ENCODE results near the gene KRT6A. TPM values are rescaled to one million over a fixed set of nuclear protein-coding genes. Genes with fewer than 3 reads are reported as not detected.
"Not testable (repeated sequence)": the region's sequence is repeated elsewhere in the genome, so short reads cannot be mapped to it uniquely, and the experiment has no call there.

Gene KRT6A
- total RNA-seq, 2 experiments from 2014 or later, result not detected

DNA sequence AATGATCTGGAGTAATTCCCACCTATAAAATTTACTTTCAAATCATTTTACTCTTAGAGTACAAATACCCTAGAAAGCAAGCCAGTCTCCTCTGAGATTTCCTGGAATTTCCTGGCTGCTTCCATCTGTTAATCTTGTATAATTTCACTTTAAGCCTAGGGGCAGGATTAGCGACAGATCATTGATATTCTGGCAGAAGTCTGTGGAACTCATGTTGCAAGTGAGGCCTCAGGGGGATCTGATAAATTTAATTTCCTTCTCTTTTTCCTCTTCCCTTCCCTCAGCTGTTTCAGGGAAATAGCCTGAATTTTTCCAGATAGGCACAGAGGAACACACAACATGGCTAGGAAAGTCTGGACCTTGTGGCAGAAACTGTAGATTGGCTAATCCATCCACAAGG is 5.9 kb upstream of the KRT6A start:
- Mint-ChIP-seq H3K36me3 (no peaks in the 10 kb centered on the region), H3K4me3 (no peak overlapping the region), H3K9me3 (no peaks in the 10 kb centered on the region), H3K27me3 (peaks cover 3% of the 10 kb centered on the region), H3K27ac (no peak overlapping the region), H3K4me1 (no peaks in the 10 kb centered on the region)
- no peak for DNase-seq

DNA sequence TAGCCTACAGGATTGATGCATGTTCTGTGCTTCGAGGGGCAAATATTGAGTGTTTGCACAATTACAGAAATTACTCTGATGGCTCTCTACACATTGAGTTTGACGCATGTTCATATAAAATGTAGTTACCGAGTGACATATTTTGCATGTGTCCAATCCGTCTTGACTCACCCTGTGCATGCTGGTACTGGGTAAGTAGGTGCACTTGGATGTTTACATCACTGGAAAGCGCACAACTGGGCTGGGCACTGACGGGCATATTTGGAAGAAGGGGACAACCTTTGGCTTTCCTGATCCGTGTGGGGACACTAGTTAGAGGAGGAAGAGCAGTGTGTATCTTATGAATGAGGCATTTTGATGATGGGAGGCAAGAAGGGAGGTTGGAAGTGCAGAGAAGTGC is 4.9 kb upstream of the KRT6A start:
- H3K9me3 Mint-ChIP-seq, result no peaks in the 10 kb centered on the region
- DNase-seq, result no peak
- H3K27me3 Mint-ChIP-seq, result peaks cover 3% of the 10 kb centered on the region

GRCh38 chr12:52496590-52497071 is 3.6 kb upstream of the KRT6A start:
- no peak overlapping the region for H3K27ac Mint-ChIP-seq
- H3K4me1 Mint-ChIP-seq, result no peaks in the 10 kb centered on the region
- H3K9me3 Mint-ChIP-seq, result no peaks in the 10 kb centered on the region
- H3K27me3 Mint-ChIP-seq, result peaks cover 3% of the 10 kb centered on the region
- H3K36me3 Mint-ChIP-seq, result no peaks in the 10 kb centered on the region
- DNase-seq, result no peak
- no peak overlapping the region for H3K4me3 Mint-ChIP-seq

More for the DNA sequence above, 4.9 kb upstream of the KRT6A start:
- Mint-ChIP-seq H3K4me1 (no peaks in the 10 kb centered on the region), H3K36me3 (no peaks in the 10 kb centered on the region), H3K4me3 (no peak overlapping the region), H3K27ac (no peak overlapping the region)

DNA sequence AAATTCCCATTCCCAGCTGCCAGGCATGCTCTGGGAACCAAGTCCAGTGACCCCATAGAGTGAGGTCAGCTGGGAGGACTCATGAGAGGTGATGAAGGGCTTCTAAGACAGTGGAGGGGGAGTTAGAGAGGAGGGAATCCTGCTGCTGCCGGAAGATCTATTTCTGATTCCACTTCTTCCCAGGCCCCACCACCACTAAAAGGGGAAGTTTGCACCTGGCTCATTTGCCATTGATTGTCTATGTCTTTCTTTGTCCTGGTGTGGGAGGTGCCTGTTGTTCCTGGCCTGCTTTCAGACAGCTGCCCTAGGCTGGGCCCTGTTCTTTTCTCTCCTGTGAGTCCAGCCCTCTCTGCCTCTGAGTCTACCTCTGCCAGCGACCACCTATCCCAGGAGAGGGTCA is 3.0 kb upstream of the KRT6A start:
- H3K9me3 Mint-ChIP-seq, result no peaks in the 10 kb centered on the region

GRCh38 chr12:52495389-52495788 is 2.3 kb upstream of the KRT6A start:
- Mint-ChIP-seq H3K9me3 (no peaks in the 10 kb centered on the region), H3K27me3 (peaks cover 6% of the 10 kb centered on the region), H3K36me3 (no peaks in the 10 kb centered on the region), H3K4me3 (no peak overlapping the region), H3K4me1 (no peaks in the 10 kb centered on the region), H3K27ac (no peak overlapping the region)
- DNase-seq, result no peak

More for the DNA sequence above, 3.0 kb upstream of the KRT6A start:
- Mint-ChIP-seq H3K4me3 (no peak overlapping the region), H3K4me1 (no peaks in the 10 kb centered on the region), H3K36me3 (no peaks in the 10 kb centered on the region), H3K27me3 (peaks cover 6% of the 10 kb centered on the region), H3K27ac (no peak overlapping the region)
- DNase-seq, result no peak

DNA sequence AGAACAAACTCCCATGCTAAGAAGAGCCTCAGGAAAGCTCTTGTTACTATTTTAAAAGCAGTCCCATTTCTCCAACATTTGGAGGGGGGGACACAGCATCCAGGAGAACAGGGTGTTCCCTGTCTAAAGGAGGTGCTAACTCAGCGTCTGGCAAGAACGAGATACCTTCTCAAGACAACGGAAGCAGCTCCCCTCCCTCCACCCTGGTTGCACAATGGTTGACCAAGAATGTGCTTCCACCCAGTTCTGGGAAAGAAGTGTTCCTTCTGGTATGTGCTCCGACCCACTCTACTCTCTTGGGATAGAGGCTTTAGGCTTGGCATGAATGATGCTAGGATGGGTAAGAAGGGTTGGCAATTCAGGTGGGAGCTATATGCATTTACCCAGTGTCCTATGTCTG is 1.5 kb upstream of the KRT6A start:
- no peak for DNase-seq
- Mint-ChIP-seq H3K9me3 (no peaks in the 10 kb centered on the region), H3K36me3 (no peaks in the 10 kb centered on the region), H3K4me1 (no peaks in the 10 kb centered on the region), H3K27ac (no peak overlapping the region), H3K4me3 (no peak overlapping the region), H3K27me3 (peaks cover 3% of the 10 kb centered on the region)

DNA sequence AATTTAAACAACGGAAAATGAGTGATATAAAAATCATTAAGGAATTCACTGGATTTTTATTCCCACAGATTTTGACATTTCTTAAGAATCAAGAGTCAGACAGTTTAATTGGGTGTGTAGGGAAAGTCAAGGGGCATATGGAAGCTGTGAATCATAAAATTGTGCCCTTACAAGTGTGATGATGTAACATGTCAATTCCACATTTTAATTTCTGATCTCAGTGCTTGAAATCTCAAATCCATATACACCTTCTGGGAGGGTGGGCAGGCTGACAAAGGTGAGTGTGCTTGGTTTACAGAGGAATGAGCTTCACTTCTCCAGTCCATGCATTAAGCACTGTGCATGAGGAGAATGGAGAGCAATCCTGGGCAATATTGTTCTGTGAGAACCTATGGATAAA is 1.0 kb upstream of the KRT6A start:
- Mint-ChIP-seq H3K9me3 (no peaks in the 10 kb centered on the region), H3K27ac (no peak overlapping the region), H3K27me3 (peaks cover 3% of the 10 kb centered on the region), H3K4me1 (no peaks in the 10 kb centered on the region), H3K36me3 (no peaks in the 10 kb centered on the region), H3K4me3 (no peak overlapping the region)
- DNase-seq, result no peak

- H3K4me3 Mint-ChIP-seq, H3K4me1 Mint-ChIP-seq, H3K27me3 Mint-ChIP-seq: not testable (repeated sequence)
Measured at GRCh38 chr12:52492405-52492804, 652 bp downstream of the KRT6A start.

GRCh38 chr12:52491495-52491894 is 1.6 kb downstream of the KRT6A start:
- H3K27me3 Mint-ChIP-seq, H3K27ac Mint-ChIP-seq, DNase-seq, H3K4me3 Mint-ChIP-seq, H3K36me3 Mint-ChIP-seq, H3K9me3 Mint-ChIP-seq, H3K4me1 Mint-ChIP-seq: not testable (repeated sequence)

More at GRCh38 chr12:52492405-52492804, 652 bp downstream of the KRT6A start:
- H3K36me3 Mint-ChIP-seq, DNase-seq, H3K9me3 Mint-ChIP-seq, H3K27ac Mint-ChIP-seq: not testable (repeated sequence)

DNA sequence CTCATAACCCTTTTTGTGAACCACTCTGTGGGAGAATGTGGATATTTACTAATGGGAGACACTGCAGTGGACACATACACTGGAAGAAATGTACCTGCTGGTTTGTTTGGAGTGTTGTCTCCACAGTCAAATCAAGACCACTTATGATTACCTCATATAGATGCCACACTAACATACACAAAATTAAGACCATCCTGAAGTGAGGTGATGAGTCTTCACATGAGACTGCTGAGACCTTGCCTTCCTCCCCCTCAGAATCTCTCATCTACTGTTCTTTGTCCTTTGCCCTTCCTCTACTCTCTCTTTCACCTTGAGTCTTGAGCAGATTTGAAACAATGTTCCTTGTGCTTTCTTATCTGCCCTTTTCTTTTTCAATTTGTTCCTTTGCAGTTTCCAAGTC is 4.3 kb downstream of the KRT6A start:
- H3K27ac Mint-ChIP-seq, result no peak overlapping the region
- no peak for DNase-seq
- peaks cover 3% of the 10 kb centered on the region for H3K36me3 Mint-ChIP-seq
- peaks cover 27% of the 10 kb centered on the region for H3K27me3 Mint-ChIP-seq
- no peaks in the 10 kb centered on the region for H3K4me1 Mint-ChIP-seq
- H3K9me3 Mint-ChIP-seq, result peaks cover 12% of the 10 kb centered on the region
- H3K4me3 Mint-ChIP-seq, result no peak overlapping the region

DNA sequence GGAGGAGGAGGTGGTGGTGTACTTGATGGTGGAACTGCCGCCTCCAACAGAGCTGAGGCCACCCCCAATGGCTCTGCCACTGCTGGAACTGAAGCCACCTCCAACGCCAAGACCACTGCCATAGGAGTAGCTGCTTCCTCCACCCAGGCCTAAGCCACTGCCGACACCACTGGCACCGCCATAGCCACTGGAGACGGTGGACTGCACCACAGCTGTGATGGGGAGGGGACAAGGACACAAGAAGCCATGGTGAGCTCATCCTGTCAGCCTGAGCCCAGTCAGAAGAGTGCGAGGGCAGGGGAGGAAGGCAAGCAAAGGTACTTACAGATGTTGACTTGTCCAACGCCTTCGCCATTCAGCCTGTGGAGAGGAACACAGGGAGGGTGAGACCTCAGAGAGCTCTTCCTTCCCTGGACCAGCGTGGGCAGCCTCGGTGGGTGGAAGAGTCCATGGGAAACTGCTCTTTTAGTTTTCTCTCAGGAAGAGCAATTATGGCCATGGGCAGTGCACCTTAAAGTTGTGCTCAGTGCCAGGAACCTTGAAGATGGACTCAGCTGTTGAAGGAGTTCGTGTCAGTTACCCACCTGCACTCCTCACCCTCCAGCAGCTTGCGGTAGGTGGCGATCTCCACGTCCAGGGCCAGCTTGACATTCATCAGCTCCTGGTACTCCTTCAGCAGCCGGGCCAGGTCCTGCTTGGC is 5.2 kb downstream of the KRT6A start:
- not testable (repeated sequence) for DNase-seq, H3K4me1 Mint-ChIP-seq, H3K27ac Mint-ChIP-seq, H3K36me3 Mint-ChIP-seq, H3K4me3 Mint-ChIP-seq
- Mint-ChIP-seq H3K27me3 (peaks cover 35% of the 10 kb centered on the region), H3K9me3 (peaks cover 12% of the 10 kb centered on the region)

DNA sequence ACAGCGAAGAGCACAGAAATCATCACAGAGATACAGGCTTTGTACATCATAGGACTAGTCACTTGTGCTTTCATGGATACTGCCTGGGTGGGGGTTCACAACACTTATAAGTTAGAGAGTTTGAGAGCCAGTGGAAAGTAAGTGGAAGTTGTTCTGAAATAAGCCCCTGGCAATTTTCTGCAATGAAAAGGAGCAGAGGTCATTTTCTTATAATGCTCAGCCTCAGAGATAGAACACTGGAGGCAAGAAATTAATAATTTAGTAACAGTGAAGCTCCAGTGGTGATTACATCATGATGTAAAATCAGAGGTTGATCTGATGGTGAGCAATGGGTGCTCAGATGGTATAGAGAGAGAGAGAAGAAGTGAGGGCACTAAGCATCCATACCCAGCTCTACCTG is 5.8 kb downstream of the KRT6A start:
- H3K36me3 Mint-ChIP-seq, result peaks cover 3% of the 10 kb centered on the region
- H3K4me3 Mint-ChIP-seq, result no peak overlapping the region
- H3K4me1 Mint-ChIP-seq, result no peaks in the 10 kb centered on the region
- no peak for DNase-seq
- H3K9me3 Mint-ChIP-seq, result peaks cover 12% of the 10 kb centered on the region
- peaks cover 39% of the 10 kb centered on the region for H3K27me3 Mint-ChIP-seq
- no peak overlapping the region for H3K27ac Mint-ChIP-seq

GRCh38 chr12:52486166-52487105 is 6.6 kb downstream of the KRT6A start:
- Mint-ChIP-seq H3K36me3 (peaks cover 3% of the 10 kb centered on the region), H3K4me1 (no peaks in the 10 kb centered on the region), H3K4me3 (no peak overlapping the region), H3K27me3 (peaks cover 41% of the 10 kb centered on the region), H3K27ac (no peak overlapping the region), H3K9me3 (peaks cover 12% of the 10 kb centered on the region)
- DNase-seq, result no peak

- Mint-ChIP-seq H3K4me3 (no peak overlapping the region), H3K27ac (no peak overlapping the region), H3K27me3 (peaks cover 28% of the 10 kb centered on the region), H3K4me1 (no peaks in the 10 kb centered on the region), H3K9me3 (peaks cover 9% of the 10 kb centered on the region), H3K36me3 (peaks cover 3% of the 10 kb centered on the region)
- no peak for DNase-seq
Measured at GRCh38 chr12:52480073-52480472, 13.0 kb downstream of the KRT6A start.

- peaks cover 5% of the 10 kb centered on the region for H3K27me3 Mint-ChIP-seq
- peaks cover 1% of the 10 kb centered on the region for H3K9me3 Mint-ChIP-seq
- no peak overlapping the region for H3K4me3 Mint-ChIP-seq
- no peak for DNase-seq
- H3K36me3 Mint-ChIP-seq, result no peaks in the 10 kb centered on the region
- no peak overlapping the region for H3K27ac Mint-ChIP-seq
- no peaks in the 10 kb centered on the region for H3K4me1 Mint-ChIP-seq
Measured at GRCh38 chr12:52477651-52478050, 15.4 kb downstream of the KRT6A start.

All from activated naive CD8-positive, alpha-beta T cell treated with anti-CD3 and anti-CD28 coated beads for 36 hours (primary cell).